ENCODE measurements around the gene TARS1. TPM values are rescaled to one million over a fixed set of nuclear protein-coding genes. Genes with fewer than 3 reads are reported as not detected.
"Not testable (repeated sequence)": the region's sequence is repeated elsewhere in the genome, so short reads cannot be mapped to it uniquely, and the experiment has no call there.

TARS1 gene
- total RNA-seq, 1 experiment from 2014 or later: 201 TPM

DNA sequence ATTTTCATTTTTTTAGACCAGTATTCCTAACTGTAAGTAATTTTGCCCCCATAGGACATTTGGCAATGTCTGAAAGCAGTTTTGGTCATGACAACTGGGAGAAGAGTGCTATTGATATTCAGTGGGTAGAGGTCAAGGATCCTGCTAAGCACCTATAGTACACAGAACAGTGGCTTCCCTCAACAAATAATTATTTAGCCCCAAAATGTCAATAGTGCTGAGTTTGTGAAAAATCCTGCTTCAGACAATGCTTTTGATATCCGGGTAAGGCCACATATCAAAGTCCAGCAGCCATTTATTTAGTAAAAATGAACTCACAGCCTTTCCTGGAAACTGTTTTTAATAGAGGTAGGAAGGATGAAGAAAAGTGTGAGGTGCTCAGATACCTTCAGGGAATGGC lies 8.1 kb upstream of the TARS1 start:
- intact Hi-C loops (cut with micrococcal nuclease; ENCODE audit: unreplicated experiment): no loop called here
- H3K4me3 Mint-ChIP-seq (ENCODE audit: low read depth, unreplicated experiment): no peak overlapping the region
- CTCF ChIA-PET: interaction anchor here (1.9 kb wide), 1 partner anchor 537 kb away, joined by 5 read pairs; no protein-coding TSS in a partner anchor
- no peaks in the 10 kb centered on the region for H3K36me3 Mint-ChIP-seq (ENCODE audit: insufficient read depth, unreplicated experiment)
- no peaks in the 10 kb centered on the region for H3K27me3 Mint-ChIP-seq (ENCODE audit: unreplicated experiment)
- H3K27ac Mint-ChIP-seq (ENCODE audit: unreplicated experiment): no peak overlapping the region
- TF ChIP-seq, protein P1, sequence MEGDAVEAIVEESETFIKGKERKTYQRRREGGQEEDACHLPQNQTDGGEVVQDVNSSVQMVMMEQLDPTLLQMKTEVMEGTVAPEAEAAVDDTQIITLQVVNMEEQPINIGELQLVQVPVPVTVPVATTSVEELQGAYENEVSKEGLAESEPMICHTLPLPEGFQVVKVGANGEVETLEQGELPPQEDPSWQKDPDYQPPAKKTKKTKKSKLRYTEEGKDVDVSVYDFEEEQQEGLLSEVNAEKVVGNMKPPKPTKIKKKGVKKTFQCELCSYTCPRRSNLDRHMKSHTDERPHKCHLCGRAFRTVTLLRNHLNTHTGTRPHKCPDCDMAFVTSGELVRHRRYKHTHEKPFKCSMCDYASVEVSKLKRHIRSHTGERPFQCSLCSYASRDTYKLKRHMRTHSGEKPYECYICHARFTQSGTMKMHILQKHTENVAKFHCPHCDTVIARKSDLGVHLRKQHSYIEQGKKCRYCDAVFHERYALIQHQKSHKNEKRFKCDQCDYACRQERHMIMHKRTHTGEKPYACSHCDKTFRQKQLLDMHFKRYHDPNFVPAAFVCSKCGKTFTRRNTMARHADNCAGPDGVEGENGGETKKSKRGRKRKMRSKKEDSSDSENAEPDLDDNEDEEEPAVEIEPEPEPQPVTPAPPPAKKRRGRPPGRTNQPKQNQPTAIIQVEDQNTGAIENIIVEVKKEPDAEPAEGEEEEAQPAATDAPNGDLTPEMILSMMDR (IDR thresholded peaks at IDR 0.05; ENCODE audit: unreplicated experiment): no peak
- DNase-seq: no peak
- peaks cover 7% of the 10 kb centered on the region for H3K9me3 Mint-ChIP-seq (ENCODE audit: low read depth, unreplicated experiment)
- no peaks in the 10 kb centered on the region for H3K4me1 Mint-ChIP-seq (ENCODE audit: low read depth, unreplicated experiment)
- BruUV-seq (replicated peaks): no TSS peak

DNA sequence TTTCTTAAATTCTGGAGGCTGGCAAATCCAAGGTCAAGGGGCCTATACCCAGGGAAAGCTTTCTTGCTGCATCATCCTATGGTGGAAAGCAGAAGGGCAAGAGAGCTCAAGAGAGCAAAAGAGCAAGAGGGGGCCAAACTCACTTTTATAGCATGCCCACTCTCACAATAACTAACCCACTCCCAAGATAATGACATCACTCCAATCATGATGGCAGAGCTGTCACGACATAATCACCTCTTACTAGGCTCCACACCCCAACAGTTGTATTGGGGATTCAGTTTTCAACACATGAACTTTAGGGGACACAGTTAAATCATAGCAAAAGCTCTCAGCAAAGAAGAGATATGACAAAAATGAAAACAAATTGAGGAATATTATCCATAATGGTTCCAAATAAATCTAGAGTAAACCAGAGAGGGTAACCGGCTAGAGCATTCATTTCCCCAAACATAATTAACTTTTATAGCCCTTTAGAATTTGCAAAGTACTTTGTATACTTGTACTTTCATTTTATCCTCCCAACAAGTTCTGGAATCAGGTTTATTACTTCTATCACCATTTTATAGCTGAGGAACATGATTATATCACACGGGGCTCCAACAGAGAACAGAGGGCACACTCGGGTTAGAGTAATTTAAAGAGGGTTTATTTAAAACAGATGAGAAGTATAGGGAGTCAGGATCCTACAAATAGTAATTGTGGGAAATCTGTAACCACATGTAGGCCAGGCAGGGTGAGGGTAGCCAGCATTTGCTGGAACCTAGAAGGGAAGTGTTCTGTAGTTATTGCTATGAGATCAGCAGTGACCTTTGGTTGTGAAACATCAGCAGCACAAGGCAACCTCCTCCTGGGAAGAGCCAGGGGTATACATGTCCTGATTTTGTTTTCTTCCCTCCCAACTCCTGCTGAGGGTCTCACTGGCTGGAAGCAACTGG lies 7.2 kb upstream of the TARS1 start:
- TF ChIP-seq, protein P1 (IDR thresholded peaks at IDR 0.05; ENCODE audit: unreplicated experiment): no peak
- no peak overlapping the region for H3K4me3 Mint-ChIP-seq (ENCODE audit: low read depth, unreplicated experiment)
- no TSS peak for BruUV-seq (replicated peaks)
- CTCF ChIA-PET: interaction anchor here (0.5 to 1.9 kb wide), 2 partner anchors 16 to 536 kb away, joined by 3 to 5 read pairs; no protein-coding TSS in a partner anchor
- no peaks in the 10 kb centered on the region for H3K36me3 Mint-ChIP-seq (ENCODE audit: insufficient read depth, unreplicated experiment)
- no peak overlapping the region for H3K27ac Mint-ChIP-seq (ENCODE audit: unreplicated experiment)
- peaks cover 6% of the 10 kb centered on the region for H3K9me3 Mint-ChIP-seq (ENCODE audit: low read depth, unreplicated experiment)
- no peaks in the 10 kb centered on the region for H3K4me1 Mint-ChIP-seq (ENCODE audit: low read depth, unreplicated experiment)
- H3K27me3 Mint-ChIP-seq (ENCODE audit: unreplicated experiment): no peaks in the 10 kb centered on the region
- intact Hi-C loops (cut with micrococcal nuclease; ENCODE audit: unreplicated experiment): no loop called here
- DNase-seq: no peak

DNA sequence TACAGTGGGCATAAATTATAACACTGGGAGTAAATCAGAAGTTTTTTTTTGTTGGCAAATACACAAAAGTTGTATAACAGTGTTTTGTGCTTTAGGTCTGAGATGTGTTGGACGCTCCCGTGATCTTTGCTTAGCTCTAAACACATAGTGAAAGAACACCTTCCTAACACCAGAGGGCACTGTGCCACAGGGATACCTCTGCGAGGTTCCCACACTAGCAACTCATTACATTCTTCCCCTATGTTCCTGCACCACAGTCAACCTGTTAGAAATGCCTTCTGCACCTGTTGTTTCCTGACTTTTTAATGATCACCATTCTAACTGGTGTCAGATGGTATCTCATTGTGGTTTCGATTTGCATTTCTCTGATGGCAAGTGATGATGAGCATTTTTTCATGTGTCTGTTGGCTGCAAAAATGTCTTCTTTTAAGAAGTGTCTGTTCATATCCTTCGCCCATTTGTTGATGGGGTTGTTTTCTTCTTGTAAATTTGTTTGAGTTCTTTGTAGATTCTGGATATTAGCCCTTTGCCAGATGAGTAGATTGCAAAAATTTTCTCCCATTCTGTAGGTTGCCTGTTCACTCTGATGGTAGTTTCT lies 4.8 kb upstream of the TARS1 start:
- H3K4me1 Mint-ChIP-seq (ENCODE audit: low read depth, unreplicated experiment); H3K4me3 Mint-ChIP-seq (ENCODE audit: low read depth, unreplicated experiment); BruUV-seq (replicated peaks); H3K36me3 Mint-ChIP-seq (ENCODE audit: insufficient read depth, unreplicated experiment); H3K27me3 Mint-ChIP-seq (ENCODE audit: unreplicated experiment); H3K9me3 Mint-ChIP-seq (ENCODE audit: low read depth, unreplicated experiment); H3K27ac Mint-ChIP-seq (ENCODE audit: unreplicated experiment): not testable (repeated sequence)
- intact Hi-C loops (cut with micrococcal nuclease; ENCODE audit: unreplicated experiment): loop anchor here (1.0 kb wide), 2 partner anchors 498 to 534 kb away; no protein-coding TSS in a partner anchor
- DNase-seq: peak; percentile 72
- CTCF ChIA-PET: interaction anchor here (0.6 to 1.5 kb wide), 6 partner anchors 29 to 1128 kb away, joined by 3 to 18 read pairs (median 4); no protein-coding TSS in a partner anchor
- TF ChIP-seq, protein P1 (IDR thresholded peaks at IDR 0.05; ENCODE audit: unreplicated experiment): peak; percentile 59

DNA sequence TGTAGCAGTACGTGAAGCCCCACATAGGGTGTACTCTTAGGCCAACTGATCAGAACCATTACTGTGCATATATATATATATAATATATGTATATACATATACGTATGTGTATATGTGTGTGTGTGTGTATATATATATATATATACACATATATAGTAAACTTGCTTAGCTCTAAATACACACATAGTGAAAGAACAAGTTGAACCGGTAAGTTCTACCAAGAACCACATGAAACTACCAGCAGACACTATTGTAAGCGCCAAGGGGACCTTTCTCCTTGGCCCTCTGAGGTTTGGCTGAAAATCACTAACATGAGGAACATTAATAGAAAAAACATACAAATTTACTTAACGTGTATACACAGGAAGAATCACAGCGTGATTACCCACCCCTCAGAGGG lies 1.8 kb upstream of the TARS1 start:
- DNase-seq: no peak
- H3K27ac Mint-ChIP-seq (ENCODE audit: unreplicated experiment): no peak overlapping the region
- TF ChIP-seq, protein P1 (IDR thresholded peaks at IDR 0.05; ENCODE audit: unreplicated experiment): no peak
- H3K4me3 Mint-ChIP-seq (ENCODE audit: low read depth, unreplicated experiment): no peak overlapping the region
- CTCF ChIA-PET: no interaction called here
- no TSS peak for BruUV-seq (replicated peaks)
- H3K9me3 Mint-ChIP-seq (ENCODE audit: low read depth, unreplicated experiment): no peaks in the 10 kb centered on the region
- peaks cover 11% of the 10 kb centered on the region for H3K4me1 Mint-ChIP-seq (ENCODE audit: low read depth, unreplicated experiment)
- no peaks in the 10 kb centered on the region for H3K27me3 Mint-ChIP-seq (ENCODE audit: unreplicated experiment)
- intact Hi-C loops (cut with micrococcal nuclease; ENCODE audit: unreplicated experiment): no loop called here
- peaks cover 12% of the 10 kb centered on the region for H3K36me3 Mint-ChIP-seq (ENCODE audit: insufficient read depth, unreplicated experiment)
